Spleen (tissue), 11 donors: ENCODE data around the gene DUOXA1. TPM values are rescaled to one million over a fixed set of nuclear protein-coding genes. Genes with fewer than 3 reads are reported as not detected.
A peak's percentile ranks its signal among the peaks of the same experiment; 100 is the strongest.

Experiments
- DNase-seq: peaks from one replicate; pipeline ENCODE4 v3.0.0-alpha.2; 2020
- H3K27ac ChIP-seq, 8 donors: fragments of 200-600 bp; sonication (generic) in 7 of 8; 1 replicate in 4 of 8; 2 replicates in 4 of 8; pipeline versions ENCODE4 v1.5.0 to v1.8.0; 2016 to 2021; ENCODE audit warnings: inconsistent platforms in 4 of 8, mild to moderate bottlenecking in 4 of 8, moderate library complexity in 1 of 8
- H3K27me3 ChIP-seq, 7 donors: fragments of 200-600 bp; sonication (generic) in 6 of 7; replicated peaks in 1 of 7; 1 replicate in 4 of 7; 2 replicates in 3 of 7; pipeline versions ENCODE4 v1.5.0 to v1.8.0; 2016 to 2021; ENCODE audit warnings: inconsistent platforms in 3 of 7, mild to moderate bottlenecking in 1 of 7
- H3K36me3 ChIP-seq, 6 donors: fragments of 200-600 bp; sonication (generic) in 5 of 6; 1 replicate in 4 of 6; 2 replicates in 2 of 6; pipeline versions ENCODE4 v1.5.0 to v1.8.0; 2016 to 2021; ENCODE audit warnings: inconsistent platforms in 2 of 6
- H3K4me1 ChIP-seq, 6 donors: fragments of 200-600 bp; sonication (generic) in 5 of 6; 1 replicate in 3 of 6; 2 replicates in 3 of 6; pipeline versions ENCODE4 v1.5.0 to v1.8.0; 2016 to 2021; ENCODE audit warnings: inconsistent platforms in 3 of 6
- H3K4me3 ChIP-seq, 8 donors: fragments of 200-600 bp; sonication (generic) in 7 of 8; 1 replicate in 4 of 8; 2 replicates in 4 of 8; pipeline versions ENCODE4 v1.5.0 to v1.8.0; 2016 to 2021; ENCODE audit warnings: inconsistent platforms in 4 of 8, mild to moderate bottlenecking in 4 of 8, moderate library complexity in 2 of 8
- H3K9me3 ChIP-seq, 8 donors: fragments of 200-600 bp; sonication (generic) in 7 of 8; 1 replicate in 4 of 8; 2 replicates in 4 of 8; pipeline versions ENCODE4 v1.5.0 to v1.8.0; 2016 to 2021; ENCODE audit warnings: inconsistent platforms in 4 of 8
- CTCF ChIP-seq, 11 experiments: fragments of 200-600 bp in 7 of 11; fragments of 450-650 bp in 4 of 11; sonication (generic) in 4 of 11; IDR thresholded peaks in 8 of 11; conservative IDR thresholded peaks in 3 of 11; 1 replicate in 7 of 11; 2 replicates in 4 of 11; pipeline versions ENCODE4 v1.4.0 to v1.8.0; 2016 to 2021; ENCODE audit warnings: antibody characterized with exemption in 11 of 11, inconsistent platforms in 4 of 11, mild to moderate bottlenecking in 1 of 11
- POLR2A ChIP-seq, 3 donors: fragments of 450-650 bp; IDR thresholded peaks; one replicate each; pipeline ENCODE4 v1.5.1; 2017; ENCODE audit warnings: antibody characterized with exemption in 3 of 3, mild to moderate bottlenecking in 1 of 3
- POLR2AphosphoS5 ChIP-seq, 3 donors: sonication (generic); formaldehyde crosslinking; IDR thresholded peaks; one replicate each; pipeline ENCODE4 v1.5.1; 2017; ENCODE audit warnings: antibody characterized with exemption in 3 of 3
- WGBS, 5 donors: extraction: QIAGEN DNeasy Blood & Tissue Kit in 3 of 5; methylation state at CpG; one replicate each; pipeline versions ENCODE4 v1.1.5 to v1.1.7; 2013 to 2018; 5-methylcytosine and 5-hydroxymethylcytosine counted together
- intact Hi-C: fragments of 100-400 bp; cut with DNase I; formaldehyde crosslinking; loops from one replicate; pipeline ENCODE4 v1.15.0; 2023; ENCODE audit warnings: low total_unique reads
- polyA plus RNA-seq, 3 donors: library from polyadenylated mRNA; stranded (reverse); fragments of 200-250 nt; gene quantifications; one replicate each; pipeline ENCODE4 v1.2.1, GENCODE V29; 2013
- total RNA-seq, 7 donors: library from RNA; depleted of rRNA in 3 of 7; stranded (reverse); fragments of >200 nt in 3 of 7; fragmentation: NEBNext Ultra II Directional in 4 of 7; extraction: Animal tissue kit (Norgen Biotek cat#: 25700) in 4 of 7; gene quantifications; one replicate each; pipeline versions ENCODE4 v1.1.0 to v1.2.1, GENCODE V29; 2016 to 2021
- donor health status: healthy with polysubstance abuse.
- donor health status: DM: no; HTN: no; CAD: no; lungs with moderate emphysema.
- donor health status: DM: no; HTN: no; CAD: no.
- donor health status: Bipolar disorder and iron deficiency.
- donor health status: healthy.
- donor health status: DM: no; HTN: no; CAD: no.
- donor health status: DM: yes; HTN: yes; CAD: no.

Gene DUOXA1
- total and polyA plus RNA-seq, 10 donors: 0.03 to 0.38 (median 0.10) TPM; not detected in 5

DNA sequence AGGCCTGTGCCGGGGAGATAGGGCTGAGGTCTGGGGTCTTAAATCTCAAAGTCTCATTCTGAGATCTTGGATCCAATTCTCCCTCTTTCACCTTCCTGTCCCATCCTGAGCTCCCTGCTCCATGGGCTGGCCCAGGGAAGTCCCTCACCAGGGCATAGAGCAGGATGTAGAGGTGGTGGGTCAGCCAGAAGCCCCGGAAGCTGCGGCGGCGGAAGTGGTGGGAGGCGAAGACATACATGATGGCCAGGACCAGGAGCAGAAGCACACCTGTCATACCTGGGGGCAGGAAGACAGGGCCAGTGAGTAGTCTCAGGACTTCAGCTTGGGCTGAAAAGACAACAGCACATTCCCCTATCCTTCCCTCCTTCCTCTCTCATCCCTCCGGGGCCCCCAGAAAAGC, 32.2 kb downstream of the DUOXA1 start:
- Histone ChIP-seq H3K4me3 (no peak overlapping the region), H3K36me3 (no peaks in the 10 kb centered on the region), H3K4me1 (no peaks in the 10 kb centered on the region), H3K27ac (no peak overlapping the region), H3K9me3 (no peaks in the 10 kb centered on the region), H3K27me3 (peaks cover 0 to 4% (median 0%) of the 10 kb centered on the region in 7 donors)
- TF ChIP-seq POLR2A (IDR thresholded peaks at IDR 0.05): no peak
- TF ChIP-seq CTCF (IDR thresholded peaks at IDR 0.05 in 8 of 11, conservative IDR thresholded peaks at IDR 0.05 in 3 of 11): no peak
- TF ChIP-seq POLR2AphosphoS5 (IDR thresholded peaks at IDR 0.05): no peak
- WGBS, 5 donors: 89 to 98% (median 91%) methylated on average over 7 of the region's 7 CpGs
- intact Hi-C loops: no loop called here
- peak; percentile 51 for DNase-seq

DNA sequence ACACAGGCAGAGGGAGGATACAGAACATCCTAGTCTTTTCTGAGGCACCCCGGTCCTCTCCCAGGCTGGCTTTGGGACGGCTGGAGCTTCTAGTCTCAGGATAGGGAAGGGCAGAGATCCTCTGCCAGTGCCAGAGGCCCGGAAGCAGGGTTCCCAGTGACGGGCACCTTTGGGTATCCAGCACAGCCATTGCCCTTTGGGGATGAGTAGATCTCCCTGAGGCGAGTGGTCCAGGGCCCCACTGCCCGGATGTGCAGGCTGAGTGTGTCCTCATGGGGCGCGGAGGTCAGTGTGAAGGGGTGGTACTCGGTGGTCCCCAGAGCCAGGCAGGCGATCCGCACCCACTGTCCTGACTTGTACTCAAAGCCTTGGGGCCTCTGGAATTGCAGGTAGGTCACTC, 34.0 kb downstream of the DUOXA1 start:
- H3K27ac ChIP-seq: no peak overlapping the region
- H3K36me3 ChIP-seq: no peaks in the 10 kb centered on the region
- intact Hi-C loops: no loop called here
- DNase-seq: no peak
- no peak overlapping the region for H3K4me3 ChIP-seq
- TF ChIP-seq POLR2A (IDR thresholded peaks at IDR 0.05): no peak
- no peak for TF ChIP-seq CTCF (IDR thresholded peaks at IDR 0.05 in 8 of 11, conservative IDR thresholded peaks at IDR 0.05 in 3 of 11)
- TF ChIP-seq POLR2AphosphoS5 (IDR thresholded peaks at IDR 0.05): no peak
- no peaks in the 10 kb centered on the region for H3K4me1 ChIP-seq
- H3K9me3 ChIP-seq: no peaks in the 10 kb centered on the region
- WGBS, 5 donors: 83 to 94% (median 88%) methylated on average over 1 to 11 of the region's 11 CpGs
- H3K27me3 ChIP-seq: peaks cover 0 to 10% (median 0%) of the 10 kb centered on the region in 7 donors

- Histone ChIP-seq H3K36me3 (no peaks in the 10 kb centered on the region), H3K4me3 (no peak overlapping the region), H3K27ac (no peak overlapping the region), H3K27me3 (peaks cover 0 to 11% (median 0%) of the 10 kb centered on the region in 7 donors), H3K9me3 (no peaks in the 10 kb centered on the region), H3K4me1 (no peaks in the 10 kb centered on the region)
- 72 to 86% (median 81%) methylated on average over 9 of the region's 9 CpGs for WGBS, 5 donors
- no peak for TF ChIP-seq POLR2A (IDR thresholded peaks at IDR 0.05)
- no peak for TF ChIP-seq POLR2AphosphoS5 (IDR thresholded peaks at IDR 0.05)
- TF ChIP-seq CTCF (IDR thresholded peaks at IDR 0.05 in 8 of 11, conservative IDR thresholded peaks at IDR 0.05 in 3 of 11): no peak
- intact Hi-C loops: no loop called here
- no peak for DNase-seq
Measured at GRCh38 chr15:45094358-45094730, 35.3 kb downstream of the DUOXA1 start.

- Histone ChIP-seq H3K4me1 (no peaks in the 10 kb centered on the region), H3K27ac (no peak overlapping the region), H3K36me3 (no peaks in the 10 kb centered on the region), H3K4me3 (no peak overlapping the region), H3K9me3 (no peaks in the 10 kb centered on the region), H3K27me3 (peaks cover 0 to 11% (median 0%) of the 10 kb centered on the region in 7 donors)
- no peak for DNase-seq
- 79 to 93% (median 88%) methylated on average over 9 to 11 of the region's 11 CpGs for WGBS, 5 donors
- intact Hi-C loops: no loop called here
- TF ChIP-seq POLR2A (IDR thresholded peaks at IDR 0.05): no peak
- TF ChIP-seq CTCF (IDR thresholded peaks at IDR 0.05 in 8 of 11, conservative IDR thresholded peaks at IDR 0.05 in 3 of 11): no peak
- no peak for TF ChIP-seq POLR2AphosphoS5 (IDR thresholded peaks at IDR 0.05)
Measured at GRCh38 chr15:45093622-45094357, 35.9 kb downstream of the DUOXA1 start.
